ENCODE data around the gene FAM240B. TPM values are rescaled to one million over a fixed set of nuclear protein-coding genes. Genes with fewer than 3 reads are reported as not detected.

FAM240B gene
- total and polyA plus RNA-seq, 10 of the 15 experiments (the other 5 are each of a cell fraction or from before 2014, with no cell fraction given) = not detected

DNA sequence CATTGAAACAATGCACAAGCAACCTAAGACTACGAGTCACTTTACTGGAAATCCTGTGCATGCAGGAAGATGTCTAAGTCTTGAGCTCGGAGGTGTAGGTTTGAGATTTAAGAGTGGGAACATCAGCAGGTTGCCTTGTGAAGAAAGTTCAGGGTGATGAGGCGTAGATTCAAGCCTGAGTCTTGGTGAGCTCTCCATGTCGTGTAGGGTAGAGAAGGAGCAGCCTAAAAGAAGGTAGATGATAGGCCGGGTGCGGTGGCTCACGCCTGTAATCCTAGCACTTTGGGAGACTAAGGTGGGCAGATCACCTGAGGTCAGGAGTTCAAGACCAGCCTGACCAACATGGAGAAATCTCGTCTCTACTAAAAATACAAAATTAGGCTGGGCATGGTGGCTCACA is 69.4 kb downstream of the FAM240B start:
- POLR2A ChIA-PET = no interaction called here
- no peak overlapping the region for H3K4me3 ChIP-seq
- H3K9me3 ChIP-seq (replicated peaks; ENCODE audit: control insufficient read depth, insufficient read depth, low read length) = no peaks in the 10 kb centered on the region; the same call in 2 of the 3 replicates
- intact Hi-C loops (cut with micrococcal nuclease; ENCODE audit: unreplicated experiment) (no loop called here), in situ Hi-C loops (cut with MboI) (no loop called here)
- H3K27me3 ChIP-seq (replicated peaks in 1 of 2; ENCODE audit: control insufficient read depth in 2 of 2, insufficient read depth in 2 of 2, low read length in 1 of 2) = no peaks in the 10 kb centered on the region
- DNase-seq (ENCODE audit: low read depth, low spot score) = no peak
- H3K36me3 ChIP-seq (ENCODE audit: control insufficient read depth in 2 of 2, insufficient read depth in 2 of 2, low read length in 1 of 2) = no peaks in the 10 kb centered on the region
- CTCF ChIA-PET = interaction anchor here (0.6 to 0.9 kb wide), 2 partner anchors 22 to 416 kb away, joined by 3 to 4 read pairs; no protein-coding TSS in a partner anchor
- no peaks in the 10 kb centered on the region for H3K4me1 ChIP-seq (ENCODE audit: control insufficient read depth, insufficient read depth, low read length)
- RAD21 ChIA-PET (ENCODE audit: unreplicated experiment) = interaction anchor here (0.9 to 1.2 kb wide), 2 partner anchors 22 to 48 kb away, joined by 3 to 4 read pairs; no protein-coding TSS in a partner anchor
- no peak for FAIRE-seq
- no peak for ATAC-seq
- H3K79me2 ChIP-seq (ENCODE audit: control insufficient read depth, insufficient read depth, low read length) = no peaks in the 10 kb centered on the region
- H3K27ac ChIP-seq (ENCODE audit: control insufficient read depth, insufficient read depth) = no peak overlapping the region
- no peak overlapping the region for H3K9ac ChIP-seq (ENCODE audit: control insufficient read depth, insufficient read depth, low read length)
- H4K20me1 ChIP-seq (ENCODE audit: control insufficient read depth, insufficient read depth) = no peaks in the 10 kb centered on the region
- TF ChIP-seq HCFC1 (IDR thresholded peaks at IDR 0.05; ENCODE audit: low read length) = no peak
- no peak for TF ChIP-seq STAT1 (conservative IDR thresholded peaks at IDR 0.05)
- no peak for TF ChIP-seq CBFB (IDR thresholded peaks at IDR 0.05; ENCODE audit: low read depth)
- TF ChIP-seq CREM (IDR thresholded peaks at IDR 0.05; ENCODE audit: low read depth) = no peak
- TF ChIP-seq TAF1 (IDR thresholded peaks at IDR 0.05; ENCODE audit: borderline replicate concordance, low read depth, low read length) = no peak
- WGBS (ENCODE audit: insufficient coverage, insufficient replicate concordance, low lambda C conversion rate, missing lambda C conversion rate) = 51% methylated on average over 8 of the region's 8 CpGs
- SMC1A ChIA-PET (ENCODE audit: uncharacterized antibody, unreplicated experiment) = interaction anchor here (0.8 to 1.5 kb wide), 4 partner anchors 9 to 47 kb away, joined by 3 to 7 read pairs (median 4); no protein-coding TSS in a partner anchor
- BruUV-seq (replicated peaks) = no TSS peak
- H3K4me2 ChIP-seq (ENCODE audit: control insufficient read depth, insufficient read depth) = no peak overlapping the region
- no peak overlapping the region for H2AFZ ChIP-seq (ENCODE audit: control insufficient read depth, low read depth, low read length)

DNA sequence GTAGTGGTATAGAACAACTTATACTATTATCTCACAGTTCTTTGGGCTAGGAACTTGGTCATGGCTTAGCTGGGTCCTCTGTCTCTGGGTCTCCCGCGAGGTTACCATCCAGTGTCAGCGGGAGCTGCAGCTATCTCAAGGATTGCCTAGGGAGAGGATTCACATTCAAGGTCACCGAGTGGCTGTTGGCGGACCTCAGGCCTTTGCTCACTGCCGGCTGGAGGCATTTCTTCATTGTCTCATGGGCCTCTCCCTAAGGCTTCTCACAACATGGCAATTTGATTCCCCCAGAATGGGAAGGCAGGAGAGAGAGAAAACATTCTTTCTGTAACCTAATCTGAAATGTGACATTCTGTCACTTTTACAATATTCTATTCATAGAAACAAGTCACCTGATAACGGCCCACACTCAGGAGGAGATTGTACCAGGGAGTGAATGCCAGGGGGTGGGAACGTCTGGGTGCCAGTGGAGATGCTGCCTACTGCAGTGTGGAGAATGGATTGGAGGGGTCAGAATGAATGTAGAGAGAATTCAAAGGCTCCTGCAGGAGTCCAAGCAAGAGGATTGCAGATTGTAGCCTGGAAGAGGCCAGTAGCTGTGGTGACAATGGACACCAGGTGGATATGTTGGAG is 70.1 kb downstream of the FAM240B start:
- RAD21 ChIA-PET (ENCODE audit: unreplicated experiment) = interaction anchor here (0.9 to 1.2 kb wide), 3 partner anchors 23 to 58 kb away, joined by 3 to 4 read pairs (median 3); no protein-coding TSS in a partner anchor
- no peak for FAIRE-seq
- Histone ChIP-seq H3K4me3 (no peak overlapping the region), H3K36me3 (ENCODE audit: control insufficient read depth in 2 of 2, insufficient read depth in 2 of 2, low read length in 1 of 2) (no peaks in the 10 kb centered on the region), H3K27ac (ENCODE audit: control insufficient read depth, insufficient read depth) (no peak overlapping the region), H4K20me1 (ENCODE audit: control insufficient read depth, insufficient read depth) (no peaks in the 10 kb centered on the region), H2AFZ (ENCODE audit: control insufficient read depth, low read depth, low read length) (no peak overlapping the region), H3K4me1 (ENCODE audit: control insufficient read depth, insufficient read depth, low read length) (no peaks in the 10 kb centered on the region), H3K9me3 (replicated peaks; ENCODE audit: control insufficient read depth, insufficient read depth, low read length) (no peaks in the 10 kb centered on the region; the same call in 2 of the 3 replicates), H3K4me2 (ENCODE audit: control insufficient read depth, insufficient read depth) (no peak overlapping the region), H3K27me3 (replicated peaks in 1 of 2; ENCODE audit: control insufficient read depth in 2 of 2, insufficient read depth in 2 of 2, low read length in 1 of 2) (no peaks in the 10 kb centered on the region), H3K79me2 (ENCODE audit: control insufficient read depth, insufficient read depth, low read length) (no peaks in the 10 kb centered on the region), H3K9ac (ENCODE audit: control insufficient read depth, insufficient read depth, low read length) (no peak overlapping the region)
- in situ Hi-C loops (cut with MboI) = loop anchor here (10.0 kb wide), 1 partner anchor 55 kb away; no protein-coding TSS in a partner anchor
- POLR2A ChIA-PET = interaction anchor here (1.3 kb wide), 1 partner anchor 41 kb away, joined by 3 read pairs; no protein-coding TSS in a partner anchor
- no TSS peak for BruUV-seq (replicated peaks)
- intact Hi-C loops (cut with micrococcal nuclease; ENCODE audit: unreplicated experiment) = no loop called here
- SMC1A ChIA-PET (ENCODE audit: uncharacterized antibody, unreplicated experiment) = interaction anchor here (0.8 to 1.5 kb wide), 4 partner anchors 8 to 48 kb away, joined by 3 to 7 read pairs (median 4); no protein-coding TSS in a partner anchor
- TF ChIP-seq, protein P1, sequence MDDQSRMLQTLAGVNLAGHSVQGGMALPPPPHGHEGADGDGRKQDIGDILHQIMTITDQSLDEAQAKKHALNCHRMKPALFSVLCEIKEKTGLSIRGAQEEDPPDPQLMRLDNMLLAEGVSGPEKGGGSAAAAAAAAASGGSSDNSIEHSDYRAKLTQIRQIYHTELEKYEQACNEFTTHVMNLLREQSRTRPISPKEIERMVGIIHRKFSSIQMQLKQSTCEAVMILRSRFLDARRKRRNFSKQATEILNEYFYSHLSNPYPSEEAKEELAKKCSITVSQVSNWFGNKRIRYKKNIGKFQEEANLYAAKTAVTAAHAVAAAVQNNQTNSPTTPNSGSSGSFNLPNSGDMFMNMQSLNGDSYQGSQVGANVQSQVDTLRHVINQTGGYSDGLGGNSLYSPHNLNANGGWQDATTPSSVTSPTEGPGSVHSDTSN (IDR thresholded peaks at IDR 0.05; ENCODE audit: insufficient replicate concordance, low read depth, low read length) = no peak
- DNase-seq (ENCODE audit: low read depth, low spot score) = no peak
- CTCF ChIA-PET = interaction anchor here (0.6 kb wide), 1 partner anchor 415 kb away, joined by 3 read pairs; no protein-coding TSS in a partner anchor
- WGBS (ENCODE audit: insufficient coverage, insufficient replicate concordance, low lambda C conversion rate, missing lambda C conversion rate) = 36% methylated on average over 8 of the region's 8 CpGs
- no peak for ATAC-seq
